Mesendoderm (in vitro differentiated cells): ENCODE data around the gene SLITRK4.

Experiments
- DNase-seq: peaks from one replicate; pipeline ENCODE4 v3.0.0; 2013
- H2AK5ac ChIP-seq: 2 replicates; pipeline ENCODE4 v1.6.1; 2013; ENCODE audit warnings: low read length, inconsistent platforms
- H2BK120ac ChIP-seq: 2 replicates; pipeline ENCODE4 v1.6.1; 2013; ENCODE audit warnings: low read depth, mild to moderate bottlenecking, low read length, moderate library complexity, mixed read lengths
- H2BK15ac ChIP-seq: replicated peaks from 2 replicates; pipeline ENCODE4 v1.6.1; 2013; ENCODE audit warnings: low read depth, mild to moderate bottlenecking, moderate library complexity
- H2BK5ac ChIP-seq: 2 replicates; pipeline ENCODE4 v1.6.1; 2013; ENCODE audit warnings: low read length, inconsistent platforms
- H3K18ac ChIP-seq: 2 replicates; pipeline ENCODE4 v1.6.1; 2013; ENCODE audit warnings: mild to moderate bottlenecking, low read length, mixed read lengths
- H3K23ac ChIP-seq: one replicate; pipeline ENCODE4 v1.6.1; 2013; ENCODE audit warnings: low read length
- H3K27ac ChIP-seq: 2 replicates; pipeline ENCODE4 v1.5.1; 2013; ENCODE audit warnings: low read depth, mild to moderate bottlenecking, inconsistent platforms, low read length, moderate library complexity
- H3K27me3 ChIP-seq: 2 replicates; pipeline ENCODE4 v1.6.1; 2013; ENCODE audit warnings: low read length, control low read depth, mild to moderate bottlenecking, inconsistent platforms; ENCODE audit not compliant: insufficient read depth, poor library complexity
- H3K36me3 ChIP-seq: 2 replicates; pipeline ENCODE4 v1.6.1; 2013; ENCODE audit warnings: low read length, inconsistent platforms; ENCODE audit not compliant: control insufficient read depth, insufficient read depth
- H3K4ac ChIP-seq: one replicate; pipeline ENCODE4 v1.6.1; 2013; ENCODE audit warnings: low read depth, mild to moderate bottlenecking, low read length, moderate library complexity
- H3K4me1 ChIP-seq: 2 replicates; pipeline ENCODE4 v1.6.1; 2013; ENCODE audit warnings: low read depth, low read length, inconsistent platforms; ENCODE audit not compliant: control insufficient read depth
- H3K4me2 ChIP-seq: 2 replicates; pipeline ENCODE4 v1.6.1; 2013; ENCODE audit warnings: low read length
- H3K4me3 ChIP-seq: 2 replicates; pipeline ENCODE4 v1.5.1; 2013; ENCODE audit warnings: mild to moderate bottlenecking, low read length
- H3K56ac ChIP-seq: one replicate; pipeline ENCODE4 v1.6.1; 2013; ENCODE audit warnings: low read length
- H3K79me1 ChIP-seq: 2 replicates; pipeline ENCODE4 v1.6.1; 2013; ENCODE audit warnings: low read length, inconsistent platforms
- H3K79me2 ChIP-seq: 2 replicates; pipeline ENCODE4 v1.6.1; 2013; ENCODE audit warnings: mild to moderate bottlenecking, low read length; ENCODE audit not compliant: control insufficient read depth, insufficient read depth
- H3K9ac ChIP-seq: 2 replicates; pipeline ENCODE4 v1.6.1; 2013; ENCODE audit warnings: low read length, inconsistent platforms
- H4K5ac ChIP-seq: one replicate; pipeline ENCODE4 v1.6.1; 2013; ENCODE audit warnings: low read length
- H4K8ac ChIP-seq: one replicate; pipeline ENCODE4 v1.6.1; 2013; ENCODE audit warnings: low read depth, mild to moderate bottlenecking, control low read depth, low read length, moderate library complexity
- WGBS: extraction: QIAGEN DNeasy Blood & Tissue Kit; methylation state at CpG from one replicate; pipeline ENCODE4 v1.1.7; 2013; ENCODE audit warnings: low lambda C conversion rate, missing lambda C conversion rate; ENCODE audit not compliant: insufficient coverage; ENCODE audit errors: extremely low coverage; 5-methylcytosine and 5-hydroxymethylcytosine counted together

Gene SLITRK4

GRCh38 chrX:143615851-143616250 lies 20.1 kb downstream of the SLITRK4 start:
- Histone ChIP-seq H3K23ac (no peak overlapping the region), H3K4ac (no peak overlapping the region), H3K4me3 (no peak overlapping the region), H3K4me2 (no peak overlapping the region), H2BK5ac (no peak overlapping the region), H4K5ac (no peak overlapping the region), H3K27me3 (no peaks in the 10 kb centered on the region), H3K18ac (no peak overlapping the region), H2BK15ac (no peak overlapping the region), H4K8ac (no peak overlapping the region), H3K79me2 (no peaks in the 10 kb centered on the region), H2BK120ac (no peak overlapping the region), H3K36me3 (no peaks in the 10 kb centered on the region), H3K9ac (no peak overlapping the region), H3K79me1 (no peaks in the 10 kb centered on the region), H2AK5ac (no peak overlapping the region), H3K56ac (no peak overlapping the region), H3K4me1 (no peaks in the 10 kb centered on the region), H3K27ac (no peak overlapping the region)
- no peak for DNase-seq
- no CpG with 5 or more reads among the region's 4 CpGs for WGBS

GRCh38 chrX:143601809-143602208 lies 34.1 kb downstream of the SLITRK4 start:
- no peak for DNase-seq
- H3K9ac ChIP-seq = no peak overlapping the region
- no peaks in the 10 kb centered on the region for H3K36me3 ChIP-seq
- no peak overlapping the region for H2BK15ac ChIP-seq
- H2BK120ac ChIP-seq = no peak overlapping the region
- H4K8ac ChIP-seq = no peak overlapping the region
- H3K27ac ChIP-seq = no peak overlapping the region
- H3K4me2 ChIP-seq = no peak overlapping the region
- no peaks in the 10 kb centered on the region for H3K4me1 ChIP-seq
- no peaks in the 10 kb centered on the region for H3K27me3 ChIP-seq
- H3K79me1 ChIP-seq = no peaks in the 10 kb centered on the region
- H3K4ac ChIP-seq = no peak overlapping the region
- no peak overlapping the region for H3K4me3 ChIP-seq
- no peak overlapping the region for H2AK5ac ChIP-seq
- H3K23ac ChIP-seq = no peak overlapping the region
- no peak overlapping the region for H3K56ac ChIP-seq
- WGBS = no CpG with 5 or more reads among the region's 1 CpG
- H2BK5ac ChIP-seq = no peak overlapping the region
- no peaks in the 10 kb centered on the region for H3K79me2 ChIP-seq
- H3K18ac ChIP-seq = no peak overlapping the region
- no peak overlapping the region for H4K5ac ChIP-seq

- no peak overlapping the region for H3K4ac ChIP-seq
- no peak overlapping the region for H3K4me2 ChIP-seq
- H2BK120ac ChIP-seq = no peak overlapping the region
- H3K4me3 ChIP-seq = no peak overlapping the region
- H3K9ac ChIP-seq = no peak overlapping the region
- H3K56ac ChIP-seq = no peak overlapping the region
- H3K23ac ChIP-seq = no peak overlapping the region
- no peaks in the 10 kb centered on the region for H3K27me3 ChIP-seq
- H3K18ac ChIP-seq = no peak overlapping the region
- H3K79me2 ChIP-seq = no peaks in the 10 kb centered on the region
- no peak overlapping the region for H2AK5ac ChIP-seq
- DNase-seq = no peak
- no peak overlapping the region for H2BK5ac ChIP-seq
- no peaks in the 10 kb centered on the region for H3K4me1 ChIP-seq
- no peaks in the 10 kb centered on the region for H3K79me1 ChIP-seq
- WGBS = no CpG with 5 or more reads among the region's 2 CpGs
- no peak overlapping the region for H3K27ac ChIP-seq
- H3K36me3 ChIP-seq = no peaks in the 10 kb centered on the region
- no peak overlapping the region for H4K5ac ChIP-seq
- no peak overlapping the region for H2BK15ac ChIP-seq
- H4K8ac ChIP-seq = no peak overlapping the region
These were observed 54.7 kb downstream of the SLITRK4 start for GRCh38 chrX:143581240-143581639.

- H2BK5ac ChIP-seq = no peak overlapping the region
- no peak overlapping the region for H2BK15ac ChIP-seq
- no peak overlapping the region for H2AK5ac ChIP-seq
- H3K4ac ChIP-seq = no peak overlapping the region
- no peaks in the 10 kb centered on the region for H3K79me2 ChIP-seq
- H3K4me2 ChIP-seq = no peak overlapping the region
- no peak overlapping the region for H4K8ac ChIP-seq
- WGBS = no CpG with 5 or more reads among the region's 2 CpGs
- H3K56ac ChIP-seq = no peak overlapping the region
- H3K18ac ChIP-seq = no peak overlapping the region
- H3K4me3 ChIP-seq = no peak overlapping the region
- no peak overlapping the region for H3K9ac ChIP-seq
- H3K36me3 ChIP-seq = no peaks in the 10 kb centered on the region
- no peak overlapping the region for H3K27ac ChIP-seq
- no peaks in the 10 kb centered on the region for H3K4me1 ChIP-seq
- DNase-seq = peak; percentile 25
- no peak overlapping the region for H2BK120ac ChIP-seq
- H3K27me3 ChIP-seq = no peaks in the 10 kb centered on the region
- no peaks in the 10 kb centered on the region for H3K79me1 ChIP-seq
- H3K23ac ChIP-seq = no peak overlapping the region
- H4K5ac ChIP-seq = no peak overlapping the region
These were observed 55.6 kb downstream of the SLITRK4 start for GRCh38 chrX:143580266-143580665.
